AG10803 (cell line): Measurements from ENCODE around the gene PRKCE.

Experiments
- DNase-seq: peaks from one replicate; pipeline ENCODE4 v3.0.0; 2010; ENCODE audit warnings: low read depth
- H3K4me3 ChIP-seq: 2 replicates; pipeline ENCODE4 v1.5.1; 2011; ENCODE audit warnings: mild to moderate bottlenecking, low read length, control low read depth
- TF ChIP-seq, protein P1 (sequence below): conservative IDR thresholded peaks from 2 replicates; pipeline ENCODE4 v1.5.1; 2011; ENCODE audit warnings: mild to moderate bottlenecking, low read length, control low read depth, inconsistent platforms

The PRKCE gene

DNA sequence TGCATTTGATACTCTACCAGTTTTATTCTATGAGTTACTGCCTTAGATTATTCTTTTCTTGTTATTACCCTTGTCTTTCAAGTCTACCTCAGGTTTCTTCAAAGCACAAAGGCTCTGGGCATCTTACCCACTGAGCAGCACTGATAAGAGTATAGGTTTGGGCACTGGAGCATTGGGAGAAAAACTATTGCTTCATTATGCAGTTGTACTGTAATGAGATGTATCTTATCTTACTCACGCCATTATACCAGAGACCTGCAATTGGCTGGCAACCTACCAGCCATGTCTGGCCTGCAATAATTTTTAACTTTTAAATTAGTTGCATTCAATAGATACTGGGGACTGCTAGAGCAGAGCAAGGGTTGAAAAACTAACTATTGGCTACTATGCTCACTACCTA lies 21.5 kb upstream of the PRKCE start:
- TF ChIP-seq, protein P1, sequence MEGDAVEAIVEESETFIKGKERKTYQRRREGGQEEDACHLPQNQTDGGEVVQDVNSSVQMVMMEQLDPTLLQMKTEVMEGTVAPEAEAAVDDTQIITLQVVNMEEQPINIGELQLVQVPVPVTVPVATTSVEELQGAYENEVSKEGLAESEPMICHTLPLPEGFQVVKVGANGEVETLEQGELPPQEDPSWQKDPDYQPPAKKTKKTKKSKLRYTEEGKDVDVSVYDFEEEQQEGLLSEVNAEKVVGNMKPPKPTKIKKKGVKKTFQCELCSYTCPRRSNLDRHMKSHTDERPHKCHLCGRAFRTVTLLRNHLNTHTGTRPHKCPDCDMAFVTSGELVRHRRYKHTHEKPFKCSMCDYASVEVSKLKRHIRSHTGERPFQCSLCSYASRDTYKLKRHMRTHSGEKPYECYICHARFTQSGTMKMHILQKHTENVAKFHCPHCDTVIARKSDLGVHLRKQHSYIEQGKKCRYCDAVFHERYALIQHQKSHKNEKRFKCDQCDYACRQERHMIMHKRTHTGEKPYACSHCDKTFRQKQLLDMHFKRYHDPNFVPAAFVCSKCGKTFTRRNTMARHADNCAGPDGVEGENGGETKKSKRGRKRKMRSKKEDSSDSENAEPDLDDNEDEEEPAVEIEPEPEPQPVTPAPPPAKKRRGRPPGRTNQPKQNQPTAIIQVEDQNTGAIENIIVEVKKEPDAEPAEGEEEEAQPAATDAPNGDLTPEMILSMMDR, result no peak
- H3K4me3 ChIP-seq, result no peak overlapping the region
- DNase-seq, result no peak

DNA sequence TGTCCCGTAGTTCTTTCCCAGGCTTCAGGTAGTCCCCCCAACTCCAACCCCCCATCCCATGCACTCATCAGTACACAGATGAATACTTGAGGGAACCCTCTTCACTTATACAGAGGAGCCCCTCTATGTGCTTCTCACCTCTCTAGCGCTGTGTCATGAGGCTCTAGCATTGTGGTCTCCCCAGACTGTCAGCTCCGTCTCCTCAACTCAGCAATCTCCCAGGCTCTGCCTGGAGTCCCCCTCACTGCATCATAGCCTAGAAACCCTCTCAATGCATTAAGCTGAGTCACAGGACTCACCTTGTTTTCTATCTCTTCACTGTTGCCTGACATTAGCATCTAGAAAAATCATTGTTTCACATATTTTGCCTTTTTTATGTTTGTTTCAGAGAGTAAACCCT lies 20.2 kb upstream of the PRKCE start:
- TF ChIP-seq, protein P1, result no peak
- no peak for DNase-seq

DNA sequence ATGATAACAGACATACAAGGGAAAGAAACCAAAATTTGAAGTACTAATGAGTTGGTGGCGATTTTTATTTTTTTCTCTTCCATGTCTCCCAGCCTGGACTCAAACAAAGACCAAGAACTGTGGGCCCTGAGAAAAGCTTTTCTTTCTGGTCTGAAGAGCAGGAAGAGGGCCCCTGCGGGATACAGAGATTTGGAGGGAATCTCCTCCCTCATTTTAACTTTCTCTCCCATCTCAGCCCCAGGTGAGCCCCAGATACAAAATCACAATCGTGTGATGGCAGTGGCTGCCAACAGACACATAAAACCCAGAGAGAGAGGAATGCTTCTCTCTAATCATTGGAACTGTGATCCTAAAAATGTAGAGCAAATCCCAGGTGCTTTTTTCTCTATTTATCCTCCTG lies 19.5 kb upstream of the PRKCE start:
- DNase-seq, result no peak
- TF ChIP-seq, protein P1, result no peak
- no peak overlapping the region for H3K4me3 ChIP-seq

More for the DNA sequence above, 20.2 kb upstream of the PRKCE start:
- H3K4me3 ChIP-seq, result no peak overlapping the region

DNA sequence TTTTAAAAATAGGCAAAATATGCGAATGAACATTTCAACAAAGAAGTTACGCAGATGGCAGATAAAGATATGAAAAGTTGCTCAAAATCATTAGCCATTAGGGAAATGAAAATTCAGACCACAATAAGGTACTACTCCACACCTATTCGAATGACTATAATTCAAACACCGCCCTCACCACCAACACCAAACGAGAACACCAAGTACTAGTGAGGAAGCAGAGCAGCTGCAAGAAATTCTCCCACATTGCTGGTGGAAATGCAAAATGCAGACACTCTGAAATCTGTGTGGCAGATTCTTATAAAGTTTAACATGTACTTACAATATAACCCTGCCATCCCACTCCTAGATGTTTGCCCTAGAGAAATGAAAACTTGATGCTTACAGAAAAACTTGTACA lies 17.3 kb upstream of the PRKCE start:
- TF ChIP-seq, protein P1, result no peak
- no peak for DNase-seq
- H3K4me3 ChIP-seq, result no peak overlapping the region

DNA sequence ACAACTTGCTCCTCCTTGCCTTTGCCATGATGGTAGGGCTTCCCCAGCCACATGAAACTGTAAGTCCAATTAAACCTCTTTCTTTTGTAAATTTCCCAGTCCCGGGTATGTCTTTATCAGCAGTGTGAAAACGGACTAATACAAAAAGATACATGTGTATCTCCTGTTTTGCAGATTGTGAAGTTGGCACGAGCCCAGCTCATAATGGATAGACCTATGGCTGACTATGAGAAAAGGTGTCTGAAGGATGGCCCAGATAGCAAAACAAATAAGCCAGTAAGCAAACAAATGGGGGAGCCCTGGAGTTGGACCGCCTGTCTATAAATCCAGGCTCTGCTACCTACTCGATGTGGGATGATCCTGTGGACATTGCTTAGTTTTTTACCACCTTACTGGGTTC lies 15.5 kb upstream of the PRKCE start:
- TF ChIP-seq, protein P1, result no peak
- no peak overlapping the region for H3K4me3 ChIP-seq
- DNase-seq, result no peak

DNA sequence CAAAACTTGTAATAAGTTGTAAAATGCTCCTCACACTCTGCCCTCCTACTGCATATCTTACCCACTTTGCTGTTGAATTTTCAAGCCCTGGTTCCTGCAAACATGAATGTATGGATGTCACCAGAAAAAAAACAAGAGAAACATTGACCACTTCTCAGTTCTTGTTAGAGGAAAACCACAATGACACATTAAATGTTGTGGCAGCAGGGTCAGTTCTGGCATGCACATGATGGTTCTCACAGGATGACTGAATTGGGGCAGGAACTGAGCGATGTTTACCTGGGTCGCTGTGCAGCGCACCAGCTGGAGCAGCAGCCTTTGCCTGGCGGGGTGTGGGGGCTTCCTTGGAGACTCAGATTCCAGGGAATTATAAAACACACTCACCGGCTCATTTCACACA lies 14.0 kb upstream of the PRKCE start:
- TF ChIP-seq, protein P1, result no peak
- DNase-seq, result peak; percentile 39
- H3K4me3 ChIP-seq, result no peak overlapping the region

DNA sequence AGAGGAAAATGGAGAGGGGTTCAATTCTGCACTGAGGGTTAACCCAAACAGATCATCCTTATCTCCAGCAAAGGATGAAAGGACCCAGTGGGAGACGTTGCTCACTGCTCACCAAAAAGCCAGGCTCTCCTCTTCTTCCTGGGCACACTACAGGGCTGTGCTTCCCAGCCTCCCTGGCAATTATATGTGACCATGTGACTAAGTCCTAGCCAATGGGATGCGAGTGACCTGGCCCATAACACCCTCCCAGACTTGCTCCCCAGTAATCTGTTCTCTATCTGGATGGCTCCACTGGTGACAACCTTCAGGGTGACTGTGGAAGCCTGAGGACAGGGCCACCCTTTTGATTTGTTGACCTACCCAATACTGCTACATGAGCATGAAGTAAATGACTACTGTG lies 10.9 kb upstream of the PRKCE start:
- DNase-seq, result no peak
- no peak overlapping the region for H3K4me3 ChIP-seq
- TF ChIP-seq, protein P1, result no peak
